GM21528 (cell line): ENCODE measurements around the gene TNFRSF25.

ENCODE experiments used
- ATAC-seq: cut with Tn5 transposase; IDR thresholded peaks from one replicate; pipeline ENCODE4 v1.9.1; 2021; ENCODE audit warnings: mild to moderate bottlenecking, moderate library complexity; ENCODE audit not compliant: unreplicated experiment, low FRiP score

The TNFRSF25 gene

GRCh38 chr1:6489383-6489765, 23.4 kb upstream of the TNFRSF25 start:
- ATAC-seq = no peak

- ATAC-seq = no peak
Observed at GRCh38 chr1:6488602-6489382, 22.8 kb upstream of the TNFRSF25 start.

GRCh38 chr1:6487804-6488484, 22.0 kb upstream of the TNFRSF25 start:
- no peak for ATAC-seq

- ATAC-seq = no peak
Observed at GRCh38 chr1:6486433-6487011, 20.5 kb upstream of the TNFRSF25 start.

GRCh38 chr1:6485168-6486101, 19.5 kb upstream of the TNFRSF25 start:
- ATAC-seq = no peak

GRCh38 chr1:6484826-6485167, 18.8 kb upstream of the TNFRSF25 start:
- ATAC-seq = no peak

DNA sequence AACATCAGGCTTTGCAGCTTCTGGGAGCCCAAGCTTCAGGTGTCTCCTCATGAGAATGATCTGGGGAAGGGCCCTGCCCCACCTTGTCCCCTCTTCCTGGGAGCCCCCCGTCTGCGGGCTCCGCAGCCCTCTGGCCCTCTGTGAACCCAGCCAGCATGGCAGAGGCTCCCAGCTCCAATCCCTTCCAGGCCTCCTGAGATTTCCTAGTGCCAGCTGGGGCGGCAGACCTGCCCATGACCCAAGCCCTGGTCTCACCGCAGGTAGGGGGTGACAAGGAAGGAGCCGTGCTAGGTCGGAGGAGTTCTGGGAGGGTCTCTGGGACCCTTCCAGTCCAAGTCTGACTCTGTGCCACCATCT, 17.8 kb upstream of the TNFRSF25 start:
- ATAC-seq = no peak

GRCh38 chr1:6483017-6483760, 17.2 kb upstream of the TNFRSF25 start:
- ATAC-seq = no peak

DNA sequence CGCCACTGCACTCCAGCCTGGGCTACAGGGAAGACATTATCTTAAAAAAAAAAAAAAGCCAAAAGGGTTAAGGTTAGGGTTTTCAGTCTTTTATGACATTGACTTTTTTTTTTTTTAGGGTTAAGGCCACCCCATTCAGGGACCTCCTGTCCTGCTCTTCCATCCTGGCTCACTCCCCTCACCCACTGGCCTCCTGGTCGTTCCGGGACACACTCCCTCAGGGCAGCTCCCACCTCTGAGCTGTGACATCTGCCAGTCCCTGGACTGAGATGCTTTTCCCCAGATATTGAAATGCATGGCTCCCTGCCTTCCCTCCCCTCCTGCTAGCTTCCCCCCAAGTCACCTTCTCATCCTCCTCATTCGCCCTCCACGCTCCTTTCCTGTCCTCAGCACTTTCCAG, 15.8 kb upstream of the TNFRSF25 start:
- ATAC-seq = no peak

GRCh38 chr1:6477039-6477820, 11.3 kb upstream of the TNFRSF25 start:
- ATAC-seq = no peak

DNA sequence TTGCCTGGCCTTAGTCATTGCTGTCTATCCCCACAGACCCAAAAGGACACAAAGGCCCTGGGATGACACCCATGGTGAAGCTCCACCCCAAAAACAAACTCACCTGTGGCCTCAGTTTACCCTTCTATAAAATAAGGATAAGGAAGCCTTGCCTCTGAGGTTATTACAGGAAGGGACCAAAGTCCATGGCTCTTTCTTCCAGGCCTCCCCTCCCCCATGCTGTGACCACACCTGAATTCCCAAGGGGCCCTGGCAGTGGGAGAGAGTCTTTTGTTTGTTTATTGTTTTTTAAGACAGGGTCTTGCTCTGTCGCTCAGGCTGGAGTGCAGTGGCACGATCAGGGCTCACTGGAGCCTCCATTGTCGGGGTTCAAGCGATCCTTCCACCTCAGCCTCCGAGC, 10.5 kb upstream of the TNFRSF25 start:
- no peak for ATAC-seq

- ATAC-seq = peak; percentile 74
Observed at GRCh38 chr1:6475381-6476133, 9.6 kb upstream of the TNFRSF25 start.

DNA sequence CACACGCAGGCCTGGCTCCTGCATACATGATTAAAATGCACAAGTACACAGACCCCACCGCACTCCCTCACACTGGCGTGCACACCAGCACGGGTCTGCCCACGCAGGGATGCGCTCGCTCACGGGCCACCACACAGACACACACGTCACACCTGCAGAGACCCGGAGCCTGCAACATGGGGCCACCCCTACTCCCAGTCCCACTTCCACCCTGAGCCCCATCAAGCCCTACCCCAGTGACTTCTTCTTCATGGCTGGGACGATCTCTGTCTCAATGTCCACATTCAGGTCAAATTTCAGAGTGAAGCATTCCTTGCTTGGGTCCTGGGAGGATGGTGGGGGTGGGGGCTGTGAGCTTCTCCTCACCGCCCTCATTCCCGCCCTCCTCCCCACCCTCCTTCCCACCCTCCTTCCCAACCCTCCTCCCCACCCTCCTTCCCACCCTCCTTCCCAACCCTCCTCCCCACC, 8.9 kb upstream of the TNFRSF25 start:
- ATAC-seq = no peak

GRCh38 chr1:6473974-6474814, 8.2 kb upstream of the TNFRSF25 start:
- no peak for ATAC-seq

DNA sequence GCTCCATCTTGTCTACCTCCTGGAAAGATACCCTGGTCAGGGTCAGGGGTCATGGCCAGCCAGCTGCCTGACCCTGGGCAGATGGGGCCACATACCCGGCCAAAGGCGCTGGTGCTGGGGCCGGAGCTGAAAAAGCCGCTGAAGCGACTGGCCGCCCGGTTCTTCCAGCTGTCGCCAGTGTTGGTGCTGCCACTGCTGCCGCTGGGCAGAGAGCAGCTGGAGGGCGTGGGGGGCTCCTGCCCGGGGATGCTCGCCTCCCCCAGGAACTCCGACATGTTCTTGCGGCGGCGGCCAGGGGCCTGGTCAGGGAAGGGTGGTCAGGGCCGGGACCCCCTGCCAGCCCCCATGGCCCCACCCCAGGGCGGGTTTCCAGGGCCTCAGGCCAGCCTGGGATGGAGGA, 7.2 kb upstream of the TNFRSF25 start:
- ATAC-seq = no peak

GRCh38 chr1:6472391-6472790, 6.4 kb upstream of the TNFRSF25 start:
- ATAC-seq = no peak

GRCh38 chr1:6471970-6472368, 6.0 kb upstream of the TNFRSF25 start:
- no peak for ATAC-seq
